GM23338 (cell line): ENCODE results near the gene KMT2E. TPM values are rescaled to one million over a fixed set of nuclear protein-coding genes. Genes with fewer than 3 reads are reported as not detected.

Experiments used
- ATAC-seq: fragments of 200-7000 bp; cut with Tn5 transposase; 3 replicates; pipeline ENCODE4 v1.9.1; 2020
- DNase-seq: peaks from one replicate; pipeline ENCODE4 v3.0.0-alpha.2; 2015; ENCODE audit warnings: low spot score
- H2AFZ ChIP-seq: fragments of 200-600 bp; sonication (generic); 2 replicates; pipeline ENCODE4 v1.8.0; 2016; ENCODE audit warnings: antibody characterized with exemption, mild to moderate bottlenecking, moderate library complexity
- H3F3A ChIP-seq: fragments of 200-600 bp; sonication (generic); replicated peaks from 2 replicates; pipeline ENCODE4 v1.8.0; 2017; ENCODE audit warnings: antibody characterized with exemption, mixed run types, low read depth
- H3K27ac ChIP-seq: fragments of 200-600 bp; sonication (generic); 2 replicates; pipeline ENCODE4 v1.6.1; 2016; ENCODE audit warnings: low read depth
- H3K27me3 ChIP-seq: fragments of 200-600 bp; sonication (generic); 2 replicates; pipeline ENCODE4 v1.8.0; 2016; ENCODE audit warnings: mild to moderate bottlenecking, mixed run types, moderate library complexity; ENCODE audit not compliant: insufficient read depth
- H3K36me3 ChIP-seq: fragments of 200-600 bp; sonication (generic); 2 replicates; pipeline ENCODE4 v1.8.0; 2016; ENCODE audit warnings: mild to moderate bottlenecking; ENCODE audit not compliant: insufficient read depth
- H3K4me1 ChIP-seq: fragments of 200-600 bp; sonication (generic); 2 replicates; pipeline ENCODE4 v1.8.0; 2016; ENCODE audit warnings: mild to moderate bottlenecking, moderate library complexity; ENCODE audit not compliant: insufficient read depth
- H3K4me2 ChIP-seq: fragments of 200-600 bp; sonication (generic); 2 replicates; pipeline ENCODE4 v1.7.1; 2017; ENCODE audit warnings: mixed run types
- H3K4me3 ChIP-seq: fragments of 200-600 bp; sonication (generic); 2 replicates; pipeline ENCODE4 v1.6.1; 2016; ENCODE audit warnings: mixed run types
- H3K79me2 ChIP-seq: fragments of 200-600 bp; sonication (generic); replicated peaks from 2 replicates; pipeline ENCODE4 v1.8.0; 2017; ENCODE audit warnings: mild to moderate bottlenecking; ENCODE audit not compliant: insufficient read depth
- H3K9me2 ChIP-seq: fragments of 200-600 bp; sonication (generic); 2 replicates; pipeline ENCODE4 v1.8.0; 2017; ENCODE audit not compliant: insufficient read depth
- H4K20me1 ChIP-seq: fragments of 200-600 bp; sonication (generic); replicated peaks from 2 replicates; pipeline ENCODE4 v1.8.0; 2017; ENCODE audit warnings: mild to moderate bottlenecking; ENCODE audit not compliant: insufficient read depth
- H3K27ac Mint-ChIP-seq: 2 replicates; pipeline ENCODE4 v1.8.0; 2020; ENCODE audit warnings: inconsistent platforms, mild to moderate bottlenecking, moderate library complexity, mixed read lengths
- H3K27me3 Mint-ChIP-seq: 3 replicates; pipeline ENCODE4 v1.8.0; 2022; ENCODE audit warnings: low read depth, mild to moderate bottlenecking, moderate library complexity, mixed read lengths, inconsistent platforms; ENCODE audit not compliant: insufficient read depth, poor library complexity
- H3K36me3 Mint-ChIP-seq: 3 replicates; pipeline ENCODE4 v1.8.0; 2021; ENCODE audit warnings: low read depth, mild to moderate bottlenecking, inconsistent platforms, moderate library complexity, mixed read lengths
- H3K4me1 Mint-ChIP-seq: 3 replicates; pipeline ENCODE4 v1.8.0; 2020; ENCODE audit warnings: mild to moderate bottlenecking, inconsistent platforms, mixed read lengths
- H3K4me3 Mint-ChIP-seq: 3 replicates; pipeline ENCODE4 v1.8.0; 2021; ENCODE audit warnings: moderate library complexity, mild to moderate bottlenecking, inconsistent platforms, mixed read lengths
- H3K9me3 Mint-ChIP-seq: 3 replicates; pipeline ENCODE4 v1.8.0; 2020; ENCODE audit warnings: moderate library complexity, mild to moderate bottlenecking, inconsistent platforms, mixed read lengths
- CREB1 ChIP-seq: fragments of 250-450 bp; sonication (Bioruptor Pico); IDR thresholded peaks from 2 replicates; pipeline ENCODE4 v1.5.0; 2020; ENCODE audit warnings: low read depth, mild to moderate bottlenecking, moderate library complexity
- ETS1 ChIP-seq: IDR thresholded peaks from 2 replicates; pipeline ENCODE4 v1.6.1; 2016; ENCODE audit warnings: antibody characterized with exemption
- EZH2 ChIP-seq: fragments of 200-600 bp; sonication (generic); IDR thresholded peaks from one replicate; pipeline ENCODE4 v1.8.0; 2017; ENCODE audit warnings: antibody characterized with exemption, mild to moderate bottlenecking, low read depth; ENCODE audit not compliant: unreplicated experiment
- EZH2phosphoT487 ChIP-seq: fragments of 200-600 bp; sonication (generic); IDR thresholded peaks from one replicate; pipeline ENCODE4 v1.8.1; 2018; ENCODE audit warnings: antibody characterized with exemption; ENCODE audit not compliant: unreplicated experiment
- JUNB ChIP-seq: IDR thresholded peaks from one replicate; pipeline ENCODE4 v1.6.1; 2016; ENCODE audit warnings: antibody characterized with exemption; ENCODE audit not compliant: unreplicated experiment
- POLR2AphosphoS5 ChIP-seq: IDR thresholded peaks from 2 replicates; pipeline ENCODE4 v1.6.1; 2016; ENCODE audit warnings: antibody characterized with exemption, low read depth
- REST ChIP-seq: IDR thresholded peaks from one replicate; pipeline ENCODE4 v1.6.1; 2018; ENCODE audit warnings: antibody characterized with exemption; ENCODE audit not compliant: unreplicated experiment
- STAT1 ChIP-seq: IDR thresholded peaks from one replicate; pipeline ENCODE4 v1.6.1; 2016; ENCODE audit warnings: antibody characterized with exemption; ENCODE audit not compliant: unreplicated experiment
- ZNF462 ChIP-seq: fragments of 250-450 bp; sonication (Bioruptor Pico); IDR thresholded peaks from 2 replicates; pipeline ENCODE4 v1.5.0; 2020; ENCODE audit warnings: mild to moderate bottlenecking, moderate library complexity
- polyA plus RNA-seq: library from polyadenylated mRNA; unstranded; fragments of >200 nt; fragmentation: Nextera tagmentation; extraction: Ambion mirVana; gene quantifications from 2 replicates; pipeline ENCODE4 v1.2.1, GENCODE V29; 2016
- total RNA-seq: library from RNA; depleted of rRNA; stranded (reverse); fragments of >200 nt; shearing (Covaris generic); gene quantifications from 2 replicates; pipeline ENCODE4 v1.2.3, GENCODE V29; 2014
- TF ChIP-seq, protein P1 (sequence below), 2 experiments: fragments of 200-600 bp in 1 of 2; sonication (generic) in 1 of 2; conservative IDR thresholded peaks; 2 replicates each; pipeline versions ENCODE4 v1.5.1 to v1.6.1; 2016 to 2017; ENCODE audit warnings: antibody characterized with exemption in 2 of 2, low read depth in 2 of 2, mild to moderate bottlenecking in 2 of 2, moderate library complexity in 1 of 2

KMT2E gene
- total and polyA plus RNA-seq, 2 experiments from 2014 or later, result 50.2 to 70.9 TPM

DNA sequence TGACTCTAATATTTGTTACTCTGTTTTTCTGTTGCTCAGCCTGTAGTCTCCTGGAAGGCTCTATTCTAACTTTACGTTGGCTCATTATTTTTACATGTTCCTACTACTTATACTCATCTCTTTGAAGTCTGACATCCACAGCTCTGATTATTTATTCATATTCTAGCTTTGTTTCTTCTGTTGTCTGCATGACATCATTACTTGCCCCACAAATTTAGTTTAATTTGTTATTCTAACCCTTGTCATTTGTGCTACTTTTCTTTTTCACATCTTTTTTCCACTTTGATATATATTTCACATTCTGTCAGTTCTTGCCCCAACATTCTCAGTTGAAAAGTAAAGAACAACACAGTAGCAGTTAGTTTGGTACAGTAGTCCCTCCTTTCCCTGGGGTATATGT, 51.1 kb downstream of the KMT2E start:
- TF ChIP-seq JUNB, result no peak
- TF ChIP-seq ETS1, result no peak
- TF ChIP-seq EZH2, result no peak
- TF ChIP-seq EZH2phosphoT487, result no peak
- peaks cover 23% of the 10 kb centered on the region; the same call in 1 of the 2 replicates for H4K20me1 ChIP-seq
- H3K9me2 ChIP-seq, result no peaks in the 10 kb centered on the region
- H3K36me3 Mint-ChIP-seq, result peaks cover 35% of the 10 kb centered on the region; the same call in 2 of the 3 replicates
- no peaks in the 10 kb centered on the region for H3K4me1 ChIP-seq
- peaks cover 6% of the 10 kb centered on the region; the same call in 1 of the 3 replicates for H3K4me1 Mint-ChIP-seq
- DNase-seq (no peak), ATAC-seq (no peak)
- H3K27ac Mint-ChIP-seq, result no peak overlapping the region
- H2AFZ ChIP-seq, result no peak overlapping the region
- H3K27ac ChIP-seq, result no peak overlapping the region
- no peaks in the 10 kb centered on the region for H3K9me3 Mint-ChIP-seq
- no peaks in the 10 kb centered on the region for H3K27me3 Mint-ChIP-seq
- peaks cover 19% of the 10 kb centered on the region for H3K36me3 ChIP-seq
- H3F3A ChIP-seq, result no peaks in the 10 kb centered on the region
- no peak overlapping the region for H3K4me2 ChIP-seq
- H3K27me3 ChIP-seq, result no peaks in the 10 kb centered on the region
- H3K4me3 ChIP-seq, result no peak overlapping the region
- H3K4me3 Mint-ChIP-seq, result no peak overlapping the region
- H3K79me2 ChIP-seq, result peaks cover 46% of the 10 kb centered on the region

GRCh38 chr7:105067691-105068090, 53.7 kb downstream of the KMT2E start:
- no peak overlapping the region for H3K27ac ChIP-seq
- Mint-ChIP-seq H3K36me3 (peaks cover 54% of the 10 kb centered on the region; the same call in 2 of the 3 replicates), H3K9me3 (no peaks in the 10 kb centered on the region), H3K27me3 (peaks cover 2% of the 10 kb centered on the region), H3K27ac (no peak overlapping the region), H3K4me1 (peaks cover 6% of the 10 kb centered on the region; the same call in 1 of the 3 replicates), H3K4me3 (no peak overlapping the region)
- no peak overlapping the region for H2AFZ ChIP-seq
- H4K20me1 ChIP-seq, result peaks cover 20% of the 10 kb centered on the region; the same call in 1 of the 2 replicates
- no peaks in the 10 kb centered on the region for H3F3A ChIP-seq
- no peak overlapping the region for H3K4me2 ChIP-seq
- H3K9me2 ChIP-seq, result no peaks in the 10 kb centered on the region
- DNase-seq (no peak), ATAC-seq (no peak)
- no peaks in the 10 kb centered on the region for H3K27me3 ChIP-seq
- no peaks in the 10 kb centered on the region for H3K4me1 ChIP-seq
- H3K36me3 ChIP-seq, result peaks cover 19% of the 10 kb centered on the region
- H3K4me3 ChIP-seq, result no peak overlapping the region
- H3K79me2 ChIP-seq, result peaks cover 23% of the 10 kb centered on the region
- no peak for TF ChIP-seq REST
- no peak for TF ChIP-seq POLR2AphosphoS5
- TF ChIP-seq ZNF462 (CRISPR knock-in tag), result no peak
- no peak for TF ChIP-seq STAT1
- TF ChIP-seq, protein P1, sequence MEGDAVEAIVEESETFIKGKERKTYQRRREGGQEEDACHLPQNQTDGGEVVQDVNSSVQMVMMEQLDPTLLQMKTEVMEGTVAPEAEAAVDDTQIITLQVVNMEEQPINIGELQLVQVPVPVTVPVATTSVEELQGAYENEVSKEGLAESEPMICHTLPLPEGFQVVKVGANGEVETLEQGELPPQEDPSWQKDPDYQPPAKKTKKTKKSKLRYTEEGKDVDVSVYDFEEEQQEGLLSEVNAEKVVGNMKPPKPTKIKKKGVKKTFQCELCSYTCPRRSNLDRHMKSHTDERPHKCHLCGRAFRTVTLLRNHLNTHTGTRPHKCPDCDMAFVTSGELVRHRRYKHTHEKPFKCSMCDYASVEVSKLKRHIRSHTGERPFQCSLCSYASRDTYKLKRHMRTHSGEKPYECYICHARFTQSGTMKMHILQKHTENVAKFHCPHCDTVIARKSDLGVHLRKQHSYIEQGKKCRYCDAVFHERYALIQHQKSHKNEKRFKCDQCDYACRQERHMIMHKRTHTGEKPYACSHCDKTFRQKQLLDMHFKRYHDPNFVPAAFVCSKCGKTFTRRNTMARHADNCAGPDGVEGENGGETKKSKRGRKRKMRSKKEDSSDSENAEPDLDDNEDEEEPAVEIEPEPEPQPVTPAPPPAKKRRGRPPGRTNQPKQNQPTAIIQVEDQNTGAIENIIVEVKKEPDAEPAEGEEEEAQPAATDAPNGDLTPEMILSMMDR (conservative IDR thresholded peaks at IDR 0.05; ENCODE audit: low read depth in 2 of 2), result no peak
- no peak for TF ChIP-seq CREB1 (CRISPR knock-in tag)
